K562 treated with DMSO at 1 percent for 12 hours (cell line): Measurements from ENCODE around the gene PAK1IP1. TPM values are rescaled to one million over a fixed set of nuclear protein-coding genes. Genes with fewer than 3 reads are reported as not detected.

ENCODE experiments used
- total RNA-seq: library from RNA; unstranded; fragments of 300-600 nt; gene quantifications from 2 replicates; pipeline ENCODE4 v1.2.3, GENCODE V29; 2022; ENCODE audit not compliant: insufficient read depth

PAK1IP1 gene, protein sequence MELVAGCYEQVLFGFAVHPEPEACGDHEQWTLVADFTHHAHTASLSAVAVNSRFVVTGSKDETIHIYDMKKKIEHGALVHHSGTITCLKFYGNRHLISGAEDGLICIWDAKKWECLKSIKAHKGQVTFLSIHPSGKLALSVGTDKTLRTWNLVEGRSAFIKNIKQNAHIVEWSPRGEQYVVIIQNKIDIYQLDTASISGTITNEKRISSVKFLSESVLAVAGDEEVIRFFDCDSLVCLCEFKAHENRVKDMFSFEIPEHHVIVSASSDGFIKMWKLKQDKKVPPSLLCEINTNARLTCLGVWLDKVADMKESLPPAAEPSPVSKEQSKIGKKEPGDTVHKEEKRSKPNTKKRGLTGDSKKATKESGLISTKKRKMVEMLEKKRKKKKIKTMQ
- total RNA-seq: 14.2 and 21.4 TPM in 2 replicates

GRCh38 chr6:10694302-10695085 lies at the start of gene PAK1IP1, which contains the start of gene C6orf52:
Gene PAK1IP1 (plus strand): TSS chr6:10694972. CDS start chr6:10694986, 14 bp downstream.
Gene C6orf52 (minus strand): TSS chr6:10694616. CDS start chr6:10687550, 7,066 bp downstream.

DNA sequence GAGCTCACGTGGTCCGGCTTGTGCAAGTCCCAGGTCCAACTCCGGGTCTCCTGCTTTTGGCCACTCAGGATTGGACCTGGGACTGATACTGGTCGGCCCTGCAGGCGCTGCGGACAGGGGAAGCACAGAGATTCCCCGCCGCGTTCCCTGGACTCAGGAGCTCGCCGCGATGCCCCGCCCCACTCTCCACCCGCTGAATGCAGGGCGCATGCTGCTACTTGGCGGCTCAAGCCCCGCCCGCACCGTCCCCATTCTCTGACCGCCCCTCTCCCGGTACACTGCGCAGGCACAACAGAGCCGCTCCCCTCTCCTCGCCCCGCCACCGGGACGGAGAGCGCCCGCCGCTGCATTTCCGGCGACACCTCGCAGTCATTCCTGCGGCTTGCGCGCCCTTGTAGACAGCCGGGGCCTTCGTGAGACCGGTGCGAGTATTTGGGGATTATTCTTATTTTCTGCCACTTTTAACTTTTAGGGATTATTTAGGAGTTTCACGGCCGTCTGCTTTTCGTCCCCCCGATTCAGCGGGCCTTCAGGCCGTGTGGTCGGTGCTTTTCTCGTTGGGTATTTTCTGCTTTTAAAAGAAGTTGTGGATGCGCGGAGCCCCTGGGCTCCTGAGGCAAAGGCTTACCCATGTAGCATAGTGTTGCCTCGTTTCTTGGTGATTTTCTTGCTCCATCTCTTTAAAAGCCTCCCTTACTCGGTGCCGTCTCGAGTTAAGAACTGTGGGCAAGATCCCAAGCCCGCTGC lies 28.2 kb downstream of the PAK1IP1 start, which contains the start of gene TMEM14C:
TMEM14C (plus strand) TSS at position 251 of the 747 bp plus-strand sequence. CDS start 1,544 bp downstream, outside the sequence.

DNA sequence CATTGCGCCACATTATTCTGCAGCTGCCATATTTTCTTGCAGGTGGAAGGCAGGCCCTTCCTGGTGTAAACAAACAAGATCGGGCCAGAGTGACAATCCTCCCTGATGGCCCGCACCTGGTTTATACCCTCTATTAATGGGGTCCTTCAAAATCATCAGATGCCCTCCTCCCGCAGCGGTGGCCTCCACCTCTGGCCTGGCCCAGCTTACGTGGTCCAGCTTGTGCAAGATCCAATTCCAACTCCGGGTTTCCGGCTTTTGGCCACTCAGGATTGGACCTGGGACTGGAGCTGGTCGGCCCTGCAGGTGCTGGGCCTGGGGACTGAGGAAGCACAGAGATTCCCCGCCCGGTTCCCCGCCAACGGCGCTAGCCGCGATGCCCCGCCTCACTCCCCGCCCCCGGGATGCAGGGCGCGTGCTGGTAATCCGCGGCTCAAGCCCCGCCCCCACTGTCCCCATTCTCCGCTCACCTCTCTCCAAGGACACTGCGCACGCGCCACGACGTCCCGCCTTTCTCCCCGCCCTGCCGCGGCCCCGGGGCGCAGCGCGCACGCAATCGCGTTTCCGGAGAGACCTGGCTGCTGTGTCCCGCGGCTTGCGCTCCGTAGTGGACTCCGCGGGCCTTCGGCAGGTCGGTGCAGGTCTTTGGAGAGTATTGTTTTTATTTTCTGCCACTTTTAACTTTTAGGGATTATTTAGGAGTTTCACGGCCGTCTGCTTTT lies 52.6 kb downstream of the PAK1IP1 start, which contains the start of gene TMEM14B:
TMEM14B (plus strand) TSS at position 555 of the 722 bp plus-strand sequence. CDS start 1,441 bp downstream, outside the sequence.

Other genes with a start within 250 kb of the PAK1IP1 start
- gene GCNT2, start 173.6 kb upstream of the PAK1IP1 start, total RNA-seq: 0.33 and 2.0 TPM in 2 replicates
- gene C6orf52, start 356 bp upstream of the PAK1IP1 start, total RNA-seq: 4.2 TPM in 1 of 2 replicates, not detected in the other
- gene TMEM14C, start 28.1 kb downstream of the PAK1IP1 start, total RNA-seq: 257 and 283 TPM in 2 replicates
- 196 and 204 TPM in 2 replicates for gene TMEM14B, start 52.8 kb downstream of the PAK1IP1 start, total RNA-seq
- gene MAK, start 143.6 kb downstream of the PAK1IP1 start, total RNA-seq: 0.77 TPM in 1 of 2 replicates, not detected in the other
- gene GCM2, start 187.1 kb downstream of the PAK1IP1 start, total RNA-seq: not detected in 2 replicates
- gene SYCP2L, start 192.1 kb downstream of the PAK1IP1 start, total RNA-seq: 10.5 and 16.6 TPM in 2 replicates